K562 (cell line): ENCODE data around the gene ACSS1. TPM values are rescaled to one million over a fixed set of nuclear protein-coding genes. Genes with fewer than 3 reads are reported as not detected.

Experiments
- ATAC-seq: fragments of 200-7000 bp; cut with Tn5 transposase; 3 replicates; pipeline ENCODE4 v1.9.1; 2020; ENCODE audit warnings: moderate library complexity
- BruUV-seq: library from RNA; stranded (reverse); fragments of 400-500 nt; replicated peaks from 2 replicates; lab custom pipeline; 2021; lab: Mats Ljungman, UMichigan
- CTCF ChIA-PET: fragments of 300-600 bp; formaldehyde crosslinking; extraction: SDS; loops from one replicate; lab custom pipeline; 2021; ENCODE audit warnings: low intra/inter-chr PET ratio; lab: Yijun Ruan, JAX
- POLR2A ChIA-PET: fragments of 300-600, 350-650 bp; sonication (Branson Sonifier 250); formaldehyde crosslinking; extraction: SDS; loops from one replicate; lab custom pipeline; 2021; ENCODE audit warnings: antibody characterized with exemption, inconsistent platforms; lab: Yijun Ruan, JAX
- DNase-seq, 4 experiments: peaks; one replicate each; pipeline versions ENCODE4 v3.0.0 to v3.0.0-alpha.2; 2011 to 2018; ENCODE audit warnings: low spot score in 3 of 4, mixed read lengths in 3 of 4; ENCODE audit errors: extremely low read depth in 1 of 4
- FAIRE-seq: peaks from 2 replicates; lab custom pipeline; 2011; peaks lifted over from hg19 to GRCh38; lab: Jason Lieb, UNC
- H2AFZ ChIP-seq: 2 replicates; pipeline ENCODE4 v1.6.0; 2011; ENCODE audit warnings: low read depth, low read length, control low read depth, inconsistent platforms
- H3K27ac ChIP-seq: fragments of 200-600 bp; 3 replicates; pipeline ENCODE4 v1.8.0; 2011; ENCODE audit warnings: low read depth, mild to moderate bottlenecking, control low read depth, inconsistent platforms, low read length, moderate library complexity, mixed read lengths; ENCODE audit errors: extremely low read depth
- H3K27me3 ChIP-seq, 2 experiments: fragments of 300-600 bp in 1 of 2; 2 replicates in 1 of 2; 3 replicates in 1 of 2; pipeline versions ENCODE4 v1.6.0 to v1.8.0; 2011; ENCODE audit warnings: inconsistent platforms in 2 of 2, low read length in 2 of 2, mild to moderate bottlenecking in 1 of 2, mixed read lengths in 1 of 2, moderate library complexity in 1 of 2; ENCODE audit not compliant: control insufficient read depth in 2 of 2, insufficient read depth in 2 of 2
- H3K36me3 ChIP-seq: fragments of 300-600 bp; 3 replicates; pipeline ENCODE4 v1.8.0; 2011; ENCODE audit warnings: mild to moderate bottlenecking, low read length, inconsistent platforms; ENCODE audit not compliant: control insufficient read depth, insufficient read depth
- H3K4me1 ChIP-seq, 2 experiments: fragments of 200-600 bp in 1 of 2; replicated peaks in 1 of 2; 2 replicates in 1 of 2; 3 replicates in 1 of 2; pipeline versions ENCODE4 v1.5.1 to v1.8.0; 2011; ENCODE audit warnings: inconsistent platforms in 2 of 2, low read length in 2 of 2, mild to moderate bottlenecking in 1 of 2, mixed read lengths in 1 of 2, moderate library complexity in 1 of 2; ENCODE audit not compliant: control insufficient read depth in 2 of 2, insufficient read depth in 2 of 2
- H3K4me2 ChIP-seq: 2 replicates; pipeline ENCODE4 v1.6.1; 2011; ENCODE audit warnings: low read length, control low read depth, inconsistent platforms, mixed read lengths; ENCODE audit not compliant: insufficient read depth
- H3K4me3 ChIP-seq: fragments of 200-600 bp; sonication (generic), shearing (Covaris generic); 2 replicates; pipeline ENCODE4 v1.5.1; 2016; ENCODE audit warnings: control low read depth, inconsistent platforms
- H3K79me2 ChIP-seq: fragments of 200-600 bp; 3 replicates; pipeline ENCODE4 v1.8.0; 2011; ENCODE audit warnings: low read length, inconsistent platforms; ENCODE audit not compliant: control insufficient read depth, insufficient read depth
- H3K9ac ChIP-seq, 2 experiments: 2 replicates each; pipeline versions ENCODE4 v1.6.0 to v1.6.1; 2011; ENCODE audit warnings: low read depth in 2 of 2, low read length in 2 of 2, control low read depth in 1 of 2, inconsistent platforms in 1 of 2, mild to moderate bottlenecking in 1 of 2, mixed read lengths in 1 of 2; ENCODE audit not compliant: insufficient read depth in 1 of 2
- H3K9me1 ChIP-seq: one replicate; pipeline ENCODE4 v1.6.0; 2011; ENCODE audit warnings: inconsistent platforms, mild to moderate bottlenecking, low read length, moderate library complexity; ENCODE audit not compliant: control insufficient read depth, insufficient read depth
- H3K9me3 ChIP-seq: replicated peaks from 2 replicates; pipeline ENCODE4 v1.5.1; 2011; ENCODE audit warnings: low read depth, low read length, inconsistent platforms; ENCODE audit not compliant: control insufficient read depth, insufficient read depth
- H4K20me1 ChIP-seq: replicated peaks from 2 replicates; pipeline ENCODE4 v1.6.1; 2011; ENCODE audit warnings: low read length, inconsistent platforms, mixed read lengths; ENCODE audit not compliant: control insufficient read depth, insufficient read depth
- CBX3 ChIP-seq, 2 experiments: IDR thresholded peaks; 1 replicate in 1 of 2; 2 replicates in 1 of 2; pipeline ENCODE4 v1.6.1; 2012; ENCODE audit warnings: inconsistent platforms in 2 of 2, low read length in 2 of 2, borderline replicate concordance in 1 of 2, control low read depth in 1 of 2
- CBX8 ChIP-seq: fragments of 200-600 bp; sonication (generic); IDR thresholded peaks from 2 replicates; pipeline ENCODE4 v1.6.1; 2012; ENCODE audit warnings: borderline replicate concordance, mixed run types, low read depth, mild to moderate bottlenecking, moderate library complexity, mixed read lengths, low read length, control low read depth, inconsistent platforms; ENCODE audit not compliant: poor library complexity, severe bottlenecking; ENCODE audit errors: extremely low read depth
- ETV5 ChIP-seq: sonication (generic); formaldehyde crosslinking; IDR thresholded peaks from 2 replicates; pipeline ENCODE4 v1.4.0; 2020; ENCODE audit warnings: low read depth, mild to moderate bottlenecking, missing genetic modification reagents
- FOSL1 ChIP-seq: fragments of 200-800 bp; sonication (Bioruptor generic); conservative IDR thresholded peaks from 2 replicates; pipeline ENCODE4 v1.6.1; 2016; ENCODE audit warnings: missing genetic modification characterization, missing compliant biosample characterization
- TARDBP ChIP-seq: fragments of 450-650 bp; IDR thresholded peaks from 2 replicates; pipeline ENCODE4 v1.6.1; 2016
- ZFX ChIP-seq: sonication (generic); formaldehyde crosslinking; IDR thresholded peaks from 2 replicates; pipeline ENCODE4 v1.8.0; 2022; ENCODE audit warnings: mild to moderate bottlenecking, missing genetic modification reagents, moderate library complexity
- ZNF23 ChIP-seq: fragments of 250-450 bp; sonication (Bioruptor Pico); IDR thresholded peaks from 2 replicates; pipeline ENCODE4 v1.4.0; 2020; ENCODE audit warnings: mild to moderate bottlenecking
- ZNF778 ChIP-seq: fragments of 450-650 bp; formaldehyde crosslinking; IDR thresholded peaks from 2 replicates; pipeline ENCODE4 v1.4.0; 2020; ENCODE audit warnings: mild to moderate bottlenecking, moderate library complexity
- WGBS: fragments of 100-300 bp; shearing (Covaris generic); methylation state at CpG from one replicate; pipeline ENCODE4 v1.1.6; 2016; ENCODE audit warnings: low coverage, mixed read lengths; ENCODE audit not compliant: insufficient coverage; ENCODE audit errors: missing lambda C conversion rate; 5-methylcytosine and 5-hydroxymethylcytosine counted together
- in situ Hi-C: fragments of 300-500 bp; cut with MboI; formaldehyde crosslinking; loops from 4 replicates; pipeline ENCODE4 v1.15.0; 2018; ENCODE audit warnings: inconsistent platforms, mixed read lengths
- intact Hi-C: fragments of 100-400 bp; cut with micrococcal nuclease; formaldehyde crosslinking; loops from 2 replicates; pipeline ENCODE4 v1.14.2; 2022
- polyA plus RNA-seq, 8 experiments: library from polyadenylated mRNA; depleted of rRNA in 4 of 8; stranded (reverse) in 5 of 8; unstranded in 3 of 8; fragments of >200 nt; fragmentation: Nextera tagmentation in 2 of 8; fragmentation: Illumina TruSeq in 1 of 8; extraction: Ambion mirVana in 2 of 8; extraction: Trizol in 1 of 8; gene quantifications; 2 replicates each; pipeline versions ENCODE4 v1.2.1 to v1.2.3, GENCODE V29; 2011 to 2014; ENCODE audit warnings: inconsistent platforms in 1 of 8, missing spikeins in 1 of 8
- total RNA-seq, 7 experiments: library from RNA; depleted of rRNA in 6 of 7; stranded (reverse); fragments of >200 nt in 6 of 7; fragmentation: Illumina TruSeq in 2 of 7; extraction: Trizol in 2 of 7; gene quantifications; 2 replicates each; pipeline versions ENCODE4 v1.2.1 to v1.2.3, GENCODE V29; 2011 to 2021; ENCODE audit warnings: low replicate concordance in 1 of 7
- TF ChIP-seq, protein P1 (sequence below): fragments of 450-650 bp; IDR thresholded peaks from one replicate; pipeline ENCODE4 v1.6.1; 2018; ENCODE audit warnings: mild to moderate bottlenecking, moderate library complexity; ENCODE audit not compliant: partially characterized antibody
- TF ChIP-seq, protein P2 (sequence below): IDR thresholded peaks from 2 replicates; pipeline ENCODE4 v1.6.1; 2016; ENCODE audit warnings: missing genetic modification characterization, missing compliant biosample characterization
- TF ChIP-seq, protein P3 (sequence below), 2 experiments: fragments of 250-450 bp in 1 of 2; fragments of 450-650 bp in 1 of 2; sonication (Bioruptor Pico) in 1 of 2; IDR thresholded peaks; 2 replicates each; pipeline versions ENCODE4 v1.6.1 to v1.8.0; 2016 to 2021; ENCODE audit warnings: mild to moderate bottlenecking in 2 of 2, moderate library complexity in 2 of 2, missing compliant biosample characterization in 1 of 2, missing genetic modification characterization in 1 of 2
- TF ChIP-seq, protein P4 (sequence below): fragments of 450-650 bp; IDR thresholded peaks from 2 replicates; pipeline ENCODE4 v1.6.1; 2016; ENCODE audit warnings: missing biosample characterization, missing genetic modification characterization
- TF ChIP-seq, protein P5 (sequence below): fragments of 250-450 bp; sonication (Bioruptor Pico); IDR thresholded peaks from 2 replicates; pipeline ENCODE4 v1.8.0; 2022; ENCODE audit warnings: moderate library complexity, mild to moderate bottlenecking, inconsistent platforms

Gene ACSS1
- total and polyA plus RNA-seq, 9 of the 15 experiments (the other 6 are each of a cell fraction or from before 2014, with no cell fraction given) = 0.07 to 2.1 (median 0.27) TPM; not detected in 3

DNA sequence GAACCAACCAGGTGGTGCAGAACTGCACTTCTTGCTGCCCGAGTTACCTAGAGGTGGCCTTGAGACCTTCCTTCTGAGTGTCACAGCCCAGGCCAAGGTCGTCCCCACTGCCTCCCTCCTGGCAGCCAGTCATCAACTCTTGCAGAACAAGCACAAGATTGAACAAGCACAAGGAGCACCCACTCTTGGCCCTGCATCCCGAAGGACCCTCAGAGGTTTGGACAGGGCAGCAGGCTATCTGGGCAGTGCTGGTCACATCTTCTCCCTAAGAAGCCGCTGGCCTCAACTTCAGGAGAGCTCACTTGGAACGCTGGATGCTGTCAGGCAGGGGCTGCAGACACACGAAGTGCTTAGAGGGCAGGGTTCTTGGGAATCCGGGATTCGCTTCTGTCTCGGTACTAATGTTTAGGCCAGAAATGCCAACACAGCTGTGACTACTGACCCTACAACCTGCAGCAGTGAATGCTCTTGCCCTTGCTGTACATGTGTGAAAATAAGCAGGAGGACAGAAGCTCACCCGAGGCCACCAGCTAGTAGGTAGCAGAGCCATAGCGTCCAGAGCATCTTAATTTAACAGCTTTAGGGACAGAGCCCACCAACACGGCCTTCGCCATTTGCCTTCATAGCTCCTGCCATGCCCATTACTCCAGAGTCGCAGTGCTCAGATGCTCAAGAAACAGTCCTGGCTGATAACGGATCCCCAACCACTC is 4.0 kb upstream of the ACSS1 start (continued):
- TF ChIP-seq, protein P1, sequence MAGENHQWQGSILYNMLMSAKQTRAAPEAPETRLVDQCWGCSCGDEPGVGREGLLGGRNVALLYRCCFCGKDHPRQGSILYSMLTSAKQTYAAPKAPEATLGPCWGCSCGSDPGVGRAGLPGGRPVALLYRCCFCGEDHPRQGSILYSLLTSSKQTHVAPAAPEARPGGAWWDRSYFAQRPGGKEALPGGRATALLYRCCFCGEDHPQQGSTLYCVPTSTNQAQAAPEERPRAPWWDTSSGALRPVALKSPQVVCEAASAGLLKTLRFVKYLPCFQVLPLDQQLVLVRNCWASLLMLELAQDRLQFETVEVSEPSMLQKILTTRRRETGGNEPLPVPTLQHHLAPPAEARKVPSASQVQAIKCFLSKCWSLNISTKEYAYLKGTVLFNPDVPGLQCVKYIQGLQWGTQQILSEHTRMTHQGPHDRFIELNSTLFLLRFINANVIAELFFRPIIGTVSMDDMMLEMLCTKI = no peak
- no peak for TF ChIP-seq FOSL1 (tag)
- no peak for TF ChIP-seq TARDBP

DNA sequence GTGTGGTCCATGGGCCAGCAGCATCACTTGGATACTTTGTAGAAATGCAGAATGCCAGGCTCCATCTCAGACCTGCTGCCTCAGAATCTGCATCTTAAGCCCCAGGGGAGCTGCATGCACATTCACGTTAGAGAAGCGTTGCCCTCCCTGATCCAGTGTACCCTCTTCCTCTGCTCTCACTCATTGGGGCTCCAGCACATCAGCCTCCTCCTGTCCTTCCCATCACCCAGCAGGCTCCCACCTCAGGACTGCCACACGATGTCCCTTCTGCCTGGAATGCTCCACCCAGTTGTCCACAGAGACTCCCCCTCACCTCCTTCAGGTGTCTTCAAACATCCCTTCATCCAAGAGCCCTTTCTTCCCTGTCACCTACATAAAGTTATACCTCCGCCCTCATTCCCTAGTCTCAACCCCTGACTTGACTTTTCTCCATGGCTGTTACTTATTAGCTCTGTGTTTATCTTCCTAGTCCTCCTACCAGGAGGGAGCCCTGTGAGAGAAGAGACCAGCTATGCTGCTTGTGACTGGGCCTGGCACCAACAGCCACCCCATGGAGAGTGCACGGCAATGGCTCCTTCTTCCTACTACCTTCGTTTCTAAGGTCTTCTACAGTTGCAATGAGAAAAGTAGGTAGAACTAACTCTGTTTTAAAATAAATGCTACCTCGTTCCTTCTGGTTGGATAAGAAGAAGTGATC is 3.3 kb upstream of the ACSS1 start:
- 0% methylated on average over 4 of the region's 7 CpGs for WGBS
- Histone ChIP-seq H2AFZ (no peak overlapping the region), H3K79me2 (no peaks in the 10 kb centered on the region), H3K4me1 (peaks cover 0 to 24% of the 10 kb centered on the region in 2 experiments; a peak in 3 of 5 replicates), H3K36me3 (no peaks in the 10 kb centered on the region), H3K4me3 (no peak overlapping the region), H3K27ac (no peak overlapping the region), H3K4me2 (no peak overlapping the region), H3K27me3 (peaks cover 0 to 30% of the 10 kb centered on the region in 2 experiments; a peak in 4 of 5 replicates), H3K9me3 (no peaks in the 10 kb centered on the region), H3K9ac (no peak overlapping the region), H4K20me1 (no peaks in the 10 kb centered on the region), H3K9me1 (no peaks in the 10 kb centered on the region)
- ChIA-PET POLR2A (interaction anchor here (0.6 kb wide), 1 partner anchor 24 kb away, joined by 3 read pairs; no protein-coding TSS in a partner anchor), CTCF (no interaction called here)
- intact Hi-C loops = no loop called here
- BruUV-seq = no TSS peak
- in situ Hi-C loops = loop anchor here (5.0 kb wide), 1 partner anchor 69 kb away; the partner anchor contains the start of gene APMAP
- ATAC-seq (no peak), DNase-seq (no peak), FAIRE-seq (no peak)
- TF ChIP-seq, protein P2, sequence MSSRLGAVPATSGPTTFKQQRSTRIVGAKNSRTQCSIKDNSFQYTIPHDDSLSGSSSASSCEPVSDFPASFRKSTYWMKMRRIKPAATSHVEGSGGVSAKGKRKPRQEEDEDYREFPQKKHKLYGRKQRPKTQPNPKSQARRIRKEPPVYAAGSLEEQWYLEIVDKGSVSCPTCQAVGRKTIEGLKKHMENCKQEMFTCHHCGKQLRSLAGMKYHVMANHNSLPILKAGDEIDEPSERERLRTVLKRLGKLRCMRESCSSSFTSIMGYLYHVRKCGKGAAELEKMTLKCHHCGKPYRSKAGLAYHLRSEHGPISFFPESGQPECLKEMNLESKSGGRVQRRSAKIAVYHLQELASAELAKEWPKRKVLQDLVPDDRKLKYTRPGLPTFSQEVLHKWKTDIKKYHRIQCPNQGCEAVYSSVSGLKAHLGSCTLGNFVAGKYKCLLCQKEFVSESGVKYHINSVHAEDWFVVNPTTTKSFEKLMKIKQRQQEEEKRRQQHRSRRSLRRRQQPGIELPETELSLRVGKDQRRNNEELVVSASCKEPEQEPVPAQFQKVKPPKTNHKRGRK (tag) = no peak
- TF ChIP-seq ZFX (no peak), ZNF23 (CRISPR knock-in tag) (no peak), ETV5 (CRISPR knock-in tag) (no peak), CBX8 (no peak), CBX3 (IDR thresholded peaks at IDR 0.05; ENCODE audit: borderline replicate concordance in 1 of 2, low read length in 2 of 2) (no peak), ZNF778 (CRISPR knock-in tag) (no peak)
- TF ChIP-seq, protein P3, sequence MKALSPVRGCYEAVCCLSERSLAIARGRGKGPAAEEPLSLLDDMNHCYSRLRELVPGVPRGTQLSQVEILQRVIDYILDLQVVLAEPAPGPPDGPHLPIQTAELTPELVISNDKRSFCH (CRISPR knock-in tag; IDR thresholded peaks at IDR 0.05) = no peak
- TF ChIP-seq, protein P3 (tag; IDR thresholded peaks at IDR 0.05) = no peak
- TF ChIP-seq, protein P4, sequence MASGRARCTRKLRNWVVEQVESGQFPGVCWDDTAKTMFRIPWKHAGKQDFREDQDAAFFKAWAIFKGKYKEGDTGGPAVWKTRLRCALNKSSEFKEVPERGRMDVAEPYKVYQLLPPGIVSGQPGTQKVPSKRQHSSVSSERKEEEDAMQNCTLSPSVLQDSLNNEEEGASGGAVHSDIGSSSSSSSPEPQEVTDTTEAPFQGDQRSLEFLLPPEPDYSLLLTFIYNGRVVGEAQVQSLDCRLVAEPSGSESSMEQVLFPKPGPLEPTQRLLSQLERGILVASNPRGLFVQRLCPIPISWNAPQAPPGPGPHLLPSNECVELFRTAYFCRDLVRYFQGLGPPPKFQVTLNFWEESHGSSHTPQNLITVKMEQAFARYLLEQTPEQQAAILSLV (tag) = no peak
- TF ChIP-seq, protein P5, sequence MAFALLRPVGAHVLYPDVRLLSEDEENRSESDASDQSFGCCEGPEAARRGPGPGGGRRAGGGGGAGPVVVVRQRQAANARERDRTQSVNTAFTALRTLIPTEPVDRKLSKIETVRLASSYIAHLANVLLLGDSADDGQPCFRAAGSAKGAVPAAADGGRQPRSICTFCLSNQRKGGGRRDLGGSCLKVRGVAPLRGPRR (CRISPR knock-in tag) = no peak
